K562 (cell line): Measurements from ENCODE around the gene RUNX1.

Source experiments
- TF ChIP-seq, protein P1 (sequence below), 3 experiments: IDR thresholded peaks in 2 of 3; conservative IDR thresholded peaks in 1 of 3; 2 replicates each; pipeline ENCODE4 v1.5.1; 2011 to 2012; ENCODE audit warnings: low read length in 3 of 3, mild to moderate bottlenecking in 3 of 3, control low read depth in 2 of 3, improper control_type of control experiment in 1 of 3, inconsistent platforms in 1 of 3, low read depth in 1 of 3, mixed read lengths in 1 of 3, moderate library complexity in 1 of 3; ENCODE audit not compliant: insufficient read depth in 2 of 3
- TF ChIP-seq, protein P2 (sequence below): fragments of 250-450 bp; sonication (Bioruptor Pico); IDR thresholded peaks from 2 replicates; pipeline ENCODE4 v1.8.0; 2022; ENCODE audit warnings: inconsistent platforms

DNA sequence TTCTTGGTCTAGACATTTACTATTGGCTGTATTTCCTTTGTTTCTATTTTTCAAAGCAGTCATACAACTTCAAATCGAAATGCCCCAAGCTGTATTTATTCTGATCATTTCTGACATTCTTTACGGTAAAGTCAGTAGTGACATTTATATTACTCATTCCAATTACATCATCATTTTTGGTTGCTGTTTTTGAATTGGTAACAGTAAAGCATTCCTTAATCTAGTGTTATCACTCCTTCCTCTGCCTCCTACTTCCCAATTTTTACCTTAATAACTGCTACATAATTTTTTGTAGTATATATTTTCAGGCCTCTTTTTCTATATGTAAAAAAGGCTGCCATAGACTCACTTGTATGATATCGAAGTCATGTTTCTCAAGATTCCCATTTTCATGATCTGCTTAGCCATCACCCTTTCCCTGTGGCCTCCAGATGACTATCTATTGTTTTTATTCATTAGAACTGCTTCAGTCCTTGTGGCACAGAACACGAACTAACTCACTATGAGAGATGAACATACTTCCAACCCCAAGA is 167.2 kb downstream of the RUNX1 start:
- TF ChIP-seq, protein P1, sequence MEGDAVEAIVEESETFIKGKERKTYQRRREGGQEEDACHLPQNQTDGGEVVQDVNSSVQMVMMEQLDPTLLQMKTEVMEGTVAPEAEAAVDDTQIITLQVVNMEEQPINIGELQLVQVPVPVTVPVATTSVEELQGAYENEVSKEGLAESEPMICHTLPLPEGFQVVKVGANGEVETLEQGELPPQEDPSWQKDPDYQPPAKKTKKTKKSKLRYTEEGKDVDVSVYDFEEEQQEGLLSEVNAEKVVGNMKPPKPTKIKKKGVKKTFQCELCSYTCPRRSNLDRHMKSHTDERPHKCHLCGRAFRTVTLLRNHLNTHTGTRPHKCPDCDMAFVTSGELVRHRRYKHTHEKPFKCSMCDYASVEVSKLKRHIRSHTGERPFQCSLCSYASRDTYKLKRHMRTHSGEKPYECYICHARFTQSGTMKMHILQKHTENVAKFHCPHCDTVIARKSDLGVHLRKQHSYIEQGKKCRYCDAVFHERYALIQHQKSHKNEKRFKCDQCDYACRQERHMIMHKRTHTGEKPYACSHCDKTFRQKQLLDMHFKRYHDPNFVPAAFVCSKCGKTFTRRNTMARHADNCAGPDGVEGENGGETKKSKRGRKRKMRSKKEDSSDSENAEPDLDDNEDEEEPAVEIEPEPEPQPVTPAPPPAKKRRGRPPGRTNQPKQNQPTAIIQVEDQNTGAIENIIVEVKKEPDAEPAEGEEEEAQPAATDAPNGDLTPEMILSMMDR (IDR thresholded peaks at IDR 0.05 in 2 of 3, conservative IDR thresholded peaks at IDR 0.05 in 1 of 3; ENCODE audit: insufficient read depth in 2 of 3, low read depth in 1 of 3, low read length in 3 of 3), result no peak
- TF ChIP-seq, protein P2, sequence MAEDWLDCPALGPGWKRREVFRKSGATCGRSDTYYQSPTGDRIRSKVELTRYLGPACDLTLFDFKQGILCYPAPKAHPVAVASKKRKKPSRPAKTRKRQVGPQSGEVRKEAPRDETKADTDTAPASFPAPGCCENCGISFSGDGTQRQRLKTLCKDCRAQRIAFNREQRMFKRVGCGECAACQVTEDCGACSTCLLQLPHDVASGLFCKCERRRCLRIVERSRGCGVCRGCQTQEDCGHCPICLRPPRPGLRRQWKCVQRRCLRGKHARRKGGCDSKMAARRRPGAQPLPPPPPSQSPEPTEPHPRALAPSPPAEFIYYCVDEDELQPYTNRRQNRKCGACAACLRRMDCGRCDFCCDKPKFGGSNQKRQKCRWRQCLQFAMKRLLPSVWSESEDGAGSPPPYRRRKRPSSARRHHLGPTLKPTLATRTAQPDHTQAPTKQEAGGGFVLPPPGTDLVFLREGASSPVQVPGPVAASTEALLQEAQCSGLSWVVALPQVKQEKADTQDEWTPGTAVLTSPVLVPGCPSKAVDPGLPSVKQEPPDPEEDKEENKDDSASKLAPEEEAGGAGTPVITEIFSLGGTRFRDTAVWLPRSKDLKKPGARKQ (CRISPR knock-in tag), result no peak
